Measurements from ENCODE around the gene CALCOCO1.
"Not testable (repeated sequence)": the region's sequence is repeated elsewhere in the genome, so short reads cannot be mapped to it uniquely, and the experiment has no call there.

The CALCOCO1 gene

DNA sequence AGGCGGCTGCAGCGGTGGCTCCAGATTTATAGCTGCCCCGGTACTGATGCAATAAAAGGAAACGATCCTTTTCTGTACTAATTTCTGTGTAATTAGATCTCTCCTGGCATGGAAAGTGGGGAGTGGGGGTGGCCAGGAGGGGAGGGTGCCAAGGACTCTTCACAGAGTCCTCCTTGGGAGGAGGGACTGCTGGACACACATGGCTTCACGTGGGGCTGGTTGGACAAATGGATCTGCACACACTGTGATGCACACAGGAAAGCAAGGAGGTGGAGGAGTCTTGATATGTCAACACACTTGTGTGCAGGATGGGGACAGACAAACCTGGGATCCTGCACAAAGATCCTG lies 27.6 kb downstream of the CALCOCO1 start:
- DNase-seq: no peak

DNA sequence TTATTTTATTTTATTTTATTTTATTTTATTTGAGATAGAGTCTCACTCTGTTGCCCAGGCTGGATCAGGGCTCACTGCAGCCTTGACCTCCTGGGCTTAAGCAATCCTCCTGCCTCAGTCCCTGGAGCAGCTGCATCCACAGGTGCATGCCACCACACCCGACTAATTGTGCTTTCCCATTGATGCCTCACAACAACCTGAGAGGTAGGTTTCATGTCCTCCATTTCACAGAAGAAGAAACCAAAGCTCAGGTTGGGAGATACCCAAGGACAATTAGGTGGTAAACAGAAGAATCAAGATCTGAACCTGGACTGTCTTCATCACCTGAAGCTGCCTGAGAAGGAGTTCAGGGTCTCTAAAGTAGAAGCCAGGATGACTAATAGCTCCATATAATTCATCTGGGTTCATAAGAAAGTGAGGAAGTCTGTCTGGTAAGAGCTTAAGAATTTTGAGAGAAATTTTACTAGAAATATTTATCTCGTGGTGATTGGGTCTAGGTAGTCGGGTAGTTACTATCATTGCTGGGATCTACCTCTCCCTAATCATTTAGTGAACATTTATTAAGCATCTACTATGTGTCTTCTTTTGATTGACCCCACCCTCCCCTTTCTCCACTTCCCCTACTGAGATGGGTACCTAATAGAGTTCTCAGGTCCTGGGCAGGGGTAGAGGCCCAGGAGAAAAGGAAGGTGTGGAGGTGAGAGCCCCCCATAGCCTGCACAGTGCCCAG lies 28.1 kb downstream of the CALCOCO1 start:
- DNase-seq: no peak

DNA sequence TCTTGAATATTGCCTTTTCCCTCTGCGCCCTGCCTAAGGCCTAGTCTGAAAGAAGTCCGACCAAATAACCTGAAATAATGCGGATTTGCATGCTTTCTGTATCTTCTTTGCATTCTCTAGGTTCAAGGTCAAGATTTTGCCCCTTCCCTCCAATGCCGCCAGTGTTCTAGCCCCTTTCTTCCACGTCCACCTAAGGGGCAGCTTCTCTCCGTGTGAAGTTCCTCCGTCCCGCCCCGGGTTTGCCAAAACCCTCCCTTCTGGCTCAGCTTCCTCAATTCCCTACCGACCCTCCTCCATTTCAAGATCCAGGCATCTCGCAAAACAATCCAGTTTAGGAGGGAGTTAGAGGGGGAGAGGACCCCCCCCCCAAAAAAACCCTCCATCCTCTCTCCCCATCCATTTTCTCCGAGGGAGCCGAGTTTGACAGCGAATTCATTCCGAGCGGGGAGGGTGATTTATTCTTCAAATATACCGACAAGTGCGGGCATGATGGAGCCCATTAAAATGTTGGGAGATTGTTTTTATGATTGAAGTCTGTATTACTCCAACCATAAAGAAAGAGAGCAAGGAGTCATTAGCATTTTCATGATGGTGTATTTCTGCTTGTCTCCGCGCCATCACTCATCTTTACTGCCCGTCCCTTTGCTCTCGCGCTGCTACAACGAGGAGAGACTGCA lies 30.5 kb downstream of the CALCOCO1 start:
- no peak for DNase-seq

DNA sequence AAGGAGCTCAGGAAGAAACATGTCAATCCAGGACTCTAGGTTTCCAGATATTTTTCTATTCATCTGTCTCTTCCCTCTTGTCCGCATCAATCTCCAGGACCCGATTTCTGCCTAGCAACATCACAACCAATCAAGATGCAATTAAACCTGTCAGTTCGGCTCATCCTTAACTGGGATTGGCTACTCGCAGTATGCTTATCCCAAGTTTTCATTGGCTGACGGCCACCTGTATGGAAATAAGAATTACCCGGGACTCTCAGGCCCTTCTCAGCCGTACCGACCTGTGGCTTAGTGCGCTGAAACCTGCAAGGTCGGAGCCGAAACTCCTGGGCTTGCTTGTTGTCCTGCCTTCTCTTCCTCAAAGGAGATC lies 31.0 kb downstream of the CALCOCO1 start:
- DNase-seq: peak in 53 of 58 donors; percentile 26 to 91 (median 63)

DNA sequence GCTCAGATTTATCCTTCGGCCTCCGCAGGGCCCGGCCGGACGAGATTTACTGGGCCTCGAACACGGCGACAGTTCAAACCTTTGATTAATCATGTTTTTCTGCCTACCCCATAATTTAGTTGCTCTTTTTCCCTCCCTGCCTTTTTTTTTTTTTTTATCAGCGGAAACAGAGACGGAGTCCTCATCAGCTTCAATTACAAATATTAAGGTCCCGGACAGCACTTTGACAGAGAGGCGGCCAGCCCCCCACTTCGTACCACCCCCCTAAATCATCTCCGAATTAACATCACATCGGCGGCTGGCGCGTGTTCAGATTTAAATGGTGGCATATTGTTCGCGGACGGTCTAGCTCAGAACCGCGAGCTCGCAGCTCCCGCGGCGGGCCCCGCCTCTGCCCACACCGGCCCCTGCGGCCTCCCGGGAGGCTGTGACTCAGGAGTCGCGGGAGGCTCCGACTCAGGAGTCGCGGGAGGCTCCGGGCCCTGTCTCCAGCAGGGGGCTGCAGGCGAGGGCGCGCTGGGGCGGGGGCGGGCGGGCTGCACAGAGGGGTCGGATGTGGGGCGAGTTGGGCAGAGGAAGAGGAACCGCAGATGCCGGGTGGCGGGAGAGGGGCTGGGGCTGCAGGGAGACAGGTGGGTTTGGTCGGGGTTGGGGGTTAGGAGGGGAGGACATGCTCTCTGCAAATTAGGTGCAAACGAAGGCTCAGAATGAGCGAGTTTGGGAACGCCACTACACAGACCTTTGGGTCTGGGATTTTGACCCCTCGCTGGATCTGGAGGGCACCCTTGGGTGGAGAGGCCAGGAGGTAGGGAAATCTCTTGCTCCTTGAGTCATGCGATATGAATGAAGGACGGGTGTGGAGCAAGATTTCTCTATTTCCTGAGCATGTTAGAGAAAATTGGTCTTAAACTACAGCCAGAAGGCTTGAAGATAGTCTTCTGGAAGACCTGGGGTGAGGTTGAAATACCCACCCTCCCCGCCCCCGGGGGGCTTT lies 31.8 kb downstream of the CALCOCO1 start:
- peak in 5 of 58 donors; percentile 19 to 57 (median 23) for DNase-seq

DNA sequence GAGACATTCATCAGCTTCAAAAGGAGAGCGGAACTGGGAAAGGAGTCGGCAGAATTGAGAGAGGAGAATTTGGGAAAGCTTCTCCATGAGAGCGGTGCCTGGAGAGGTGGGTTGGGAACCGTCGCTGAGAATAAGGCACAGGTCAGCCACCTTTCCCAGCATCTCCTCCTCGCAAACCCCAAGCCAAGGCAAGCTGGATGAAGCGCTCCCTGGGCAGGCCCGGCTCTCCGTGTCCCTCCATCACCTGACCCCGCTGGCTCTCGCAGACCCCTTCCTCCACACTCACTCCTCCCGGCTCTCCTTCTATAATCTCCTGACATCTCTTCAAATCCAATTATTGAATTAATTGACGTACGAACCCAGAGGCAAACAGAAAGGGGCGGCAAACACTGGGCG lies 32.5 kb downstream of the CALCOCO1 start:
- DNase-seq: no peak

DNA sequence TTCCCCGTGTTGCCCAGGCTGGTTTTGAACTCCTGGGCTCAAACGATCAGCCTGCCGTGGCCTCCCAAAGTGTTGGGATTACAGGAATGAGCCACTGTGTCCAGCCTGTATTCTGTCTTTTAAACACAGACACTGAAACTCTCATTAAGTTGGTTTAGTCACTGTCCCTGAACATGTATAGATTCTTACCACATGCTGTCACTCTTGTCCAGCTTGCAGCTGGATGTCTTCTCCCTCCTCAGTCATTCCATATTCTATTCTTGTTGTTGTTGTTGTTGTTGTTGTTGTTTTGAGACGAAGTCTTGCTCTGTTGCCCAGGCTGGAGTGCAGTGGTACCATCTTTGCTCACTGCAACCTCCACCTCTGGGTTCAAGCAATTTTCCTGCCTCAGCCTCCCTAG lies 39.1 kb downstream of the CALCOCO1 start:
- no peak for DNase-seq

DNA sequence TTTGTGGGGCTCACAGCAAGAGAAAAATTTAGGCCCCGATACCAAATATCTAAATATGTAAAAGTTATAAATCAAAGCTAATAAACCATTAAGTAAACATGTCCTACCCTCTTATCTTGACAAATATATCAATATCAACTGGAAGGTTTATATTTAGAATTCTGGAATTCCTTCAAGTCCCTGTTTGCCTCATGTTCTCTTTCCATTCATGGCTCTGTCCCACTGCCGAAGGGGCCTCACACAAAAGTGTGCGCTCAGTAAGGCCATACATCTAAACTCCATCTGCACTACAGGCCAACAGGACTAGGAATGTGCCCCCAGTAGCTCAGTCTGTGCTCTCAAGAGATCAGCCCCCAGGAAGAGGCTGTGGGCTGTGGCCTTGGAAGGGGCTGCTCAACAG lies 40.8 kb downstream of the CALCOCO1 start:
- DNase-seq: no peak

DNA sequence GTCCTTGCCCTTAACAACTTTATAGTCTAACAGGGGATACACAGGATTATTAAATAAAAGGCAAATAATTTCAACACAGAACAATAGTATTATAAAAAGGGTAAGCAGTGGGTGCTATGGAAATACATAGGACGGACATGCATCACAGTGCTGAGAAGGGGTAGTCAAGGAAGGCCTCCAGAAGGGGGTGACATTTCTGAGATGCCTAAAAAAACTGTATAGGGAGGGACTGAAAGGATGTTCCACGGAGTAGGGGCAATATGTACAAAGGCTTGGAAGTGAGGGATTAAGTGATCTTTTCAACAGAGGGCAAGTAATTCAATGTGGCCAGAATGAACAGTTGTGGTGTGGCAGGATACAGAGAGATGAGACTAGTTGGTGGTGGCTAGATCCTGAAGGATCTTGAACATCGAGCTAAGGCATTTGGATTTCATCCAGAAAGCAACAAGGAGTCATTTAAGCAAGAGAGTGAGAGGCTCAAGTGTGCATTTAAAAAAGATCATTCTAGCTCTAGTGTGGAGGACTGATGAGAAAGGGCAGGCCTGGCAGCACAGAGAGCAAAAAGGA lies 42.5 kb downstream of the CALCOCO1 start:
- DNase-seq: no peak

DNA sequence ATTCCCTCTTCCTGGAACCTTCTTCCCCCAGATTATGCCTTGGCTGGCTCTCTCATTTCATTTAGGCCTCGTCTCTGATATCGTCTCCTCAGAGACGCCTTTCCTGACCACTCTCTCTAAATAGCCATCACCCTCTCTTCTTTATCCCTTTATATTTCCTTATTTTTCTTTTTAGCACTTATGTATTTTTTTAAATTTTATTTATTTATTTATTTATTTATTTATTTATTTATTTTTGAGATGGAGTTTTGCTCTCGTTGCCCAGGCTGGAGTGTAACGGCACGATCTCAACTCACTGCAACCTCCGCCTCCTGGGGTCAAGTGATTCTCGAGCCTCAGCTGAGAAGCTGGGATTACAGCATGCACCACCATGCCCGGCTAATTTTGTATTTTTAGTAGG lies 43.3 kb downstream of the CALCOCO1 start:
- DNase-seq: no peak

DNA sequence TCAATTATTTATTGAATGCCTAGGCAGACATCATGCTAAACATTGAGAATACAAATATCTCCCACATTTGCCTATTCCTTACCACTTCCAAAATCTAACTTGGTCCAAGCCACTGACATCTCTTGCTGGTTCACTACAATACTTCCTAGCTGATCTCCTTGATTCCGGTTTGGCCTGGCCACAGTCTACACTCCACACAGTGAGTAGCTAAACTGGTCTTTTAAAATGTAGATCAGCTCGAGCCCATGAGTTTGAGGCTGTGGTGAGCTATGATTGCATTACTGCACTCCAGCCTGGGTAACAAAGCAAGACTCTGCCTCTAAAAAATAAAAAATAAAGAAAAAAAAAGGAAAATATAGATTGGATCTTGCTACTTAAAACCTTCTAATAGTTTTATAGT lies 43.8 kb downstream of the CALCOCO1 start:
- no peak for DNase-seq

DNA sequence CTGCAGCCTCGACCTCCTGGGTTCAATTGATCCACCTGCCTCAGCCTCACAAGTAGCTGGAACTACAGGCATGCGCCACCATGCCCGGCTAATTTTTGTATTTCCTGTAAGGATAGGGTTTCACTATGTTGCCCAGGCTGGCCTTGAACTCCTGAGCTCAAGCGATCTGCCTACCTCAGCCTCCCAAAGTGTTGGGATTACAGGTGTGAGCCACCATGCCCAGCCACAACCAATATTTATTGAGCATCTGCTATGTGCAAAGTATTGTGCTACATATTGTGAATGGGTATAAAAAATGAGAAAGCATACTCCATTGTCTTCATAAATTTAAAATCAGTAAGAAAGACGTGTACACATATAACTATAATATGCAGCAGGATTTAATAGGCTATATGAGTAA lies 47.2 kb downstream of the CALCOCO1 start:
- DNase-seq: not testable (repeated sequence)

DNA sequence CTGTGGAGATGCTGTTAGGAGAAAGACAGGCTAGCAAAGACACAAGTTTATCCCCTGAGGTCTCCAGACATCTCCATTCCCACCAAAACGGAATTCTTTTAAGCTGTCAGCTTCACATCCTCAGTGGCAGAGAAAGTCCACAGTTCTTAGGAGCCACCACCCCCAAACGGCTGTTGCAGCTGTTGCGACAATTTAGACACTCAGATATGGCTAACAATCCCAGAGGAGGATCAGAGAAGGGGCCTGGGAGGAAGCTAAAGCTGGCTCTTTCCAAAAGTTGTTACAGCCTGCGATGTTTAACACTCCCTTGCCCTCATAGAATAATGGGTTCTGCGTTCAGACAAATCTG lies 49.5 kb downstream of the CALCOCO1 start:
- peak in 25 of 58 donors; percentile 10 to 73 (median 39) for DNase-seq

DNA sequence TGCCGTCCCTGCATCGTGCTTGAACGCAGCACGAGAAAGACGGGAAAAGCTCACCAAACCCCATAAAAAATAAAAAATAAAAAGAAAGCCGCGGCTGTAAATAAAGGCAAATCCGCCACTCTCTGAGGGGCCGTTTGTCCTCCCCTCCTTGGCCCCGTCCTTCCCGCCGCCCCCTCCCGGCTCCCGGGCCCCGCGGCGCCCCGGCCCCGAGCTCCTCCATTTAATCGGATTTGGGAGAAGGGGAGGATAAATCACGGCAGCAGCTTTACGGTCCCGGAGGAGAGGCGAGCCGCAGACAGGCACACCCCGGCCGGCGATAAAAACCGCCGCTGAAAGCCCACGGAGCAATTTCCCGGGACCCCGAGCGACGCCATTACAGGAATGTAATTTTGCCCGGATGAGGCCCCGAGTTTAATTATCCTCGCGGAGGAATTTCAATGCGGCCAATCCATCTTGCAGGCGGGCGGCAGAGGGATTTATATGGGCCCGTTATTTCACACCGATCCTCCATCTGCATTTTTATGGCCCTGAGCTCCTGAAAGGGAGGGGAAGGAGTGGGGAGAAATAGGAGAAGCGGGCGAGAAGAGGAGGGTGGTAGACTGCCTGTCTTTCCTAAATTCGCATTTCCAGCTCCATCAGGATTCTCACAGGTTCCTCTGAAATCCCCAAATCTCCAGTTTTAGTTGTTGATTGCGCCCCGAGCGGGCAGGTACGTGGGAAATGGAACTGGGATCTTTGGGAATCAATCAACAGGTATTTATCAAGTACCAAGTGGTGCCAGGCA lies 50.0 kb downstream of the CALCOCO1 start:
- peak in 34 of 58 donors; percentile 23 to 75 (median 52) for DNase-seq

DNA sequence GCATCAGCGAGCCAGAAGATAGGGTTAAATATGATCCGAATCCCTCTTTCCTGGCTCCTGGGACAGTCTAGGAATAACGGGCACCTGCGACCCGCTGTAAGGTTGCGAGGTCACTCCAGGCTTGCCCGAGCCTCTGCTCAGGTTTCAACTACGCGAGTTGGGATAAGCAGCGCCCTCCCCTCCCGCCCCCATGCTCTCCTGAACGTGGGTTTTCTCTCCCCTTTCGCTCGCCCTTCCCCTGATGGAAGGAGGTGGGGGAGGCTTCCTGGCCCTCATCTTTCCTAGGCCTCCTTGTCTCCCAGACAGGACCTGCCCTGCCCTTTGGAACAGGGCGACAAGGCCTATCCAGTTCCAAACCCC lies 50.6 kb downstream of the CALCOCO1 start:
- DNase-seq: peak in 42 of 58 donors; percentile 22 to 82 (median 60)

DNA sequence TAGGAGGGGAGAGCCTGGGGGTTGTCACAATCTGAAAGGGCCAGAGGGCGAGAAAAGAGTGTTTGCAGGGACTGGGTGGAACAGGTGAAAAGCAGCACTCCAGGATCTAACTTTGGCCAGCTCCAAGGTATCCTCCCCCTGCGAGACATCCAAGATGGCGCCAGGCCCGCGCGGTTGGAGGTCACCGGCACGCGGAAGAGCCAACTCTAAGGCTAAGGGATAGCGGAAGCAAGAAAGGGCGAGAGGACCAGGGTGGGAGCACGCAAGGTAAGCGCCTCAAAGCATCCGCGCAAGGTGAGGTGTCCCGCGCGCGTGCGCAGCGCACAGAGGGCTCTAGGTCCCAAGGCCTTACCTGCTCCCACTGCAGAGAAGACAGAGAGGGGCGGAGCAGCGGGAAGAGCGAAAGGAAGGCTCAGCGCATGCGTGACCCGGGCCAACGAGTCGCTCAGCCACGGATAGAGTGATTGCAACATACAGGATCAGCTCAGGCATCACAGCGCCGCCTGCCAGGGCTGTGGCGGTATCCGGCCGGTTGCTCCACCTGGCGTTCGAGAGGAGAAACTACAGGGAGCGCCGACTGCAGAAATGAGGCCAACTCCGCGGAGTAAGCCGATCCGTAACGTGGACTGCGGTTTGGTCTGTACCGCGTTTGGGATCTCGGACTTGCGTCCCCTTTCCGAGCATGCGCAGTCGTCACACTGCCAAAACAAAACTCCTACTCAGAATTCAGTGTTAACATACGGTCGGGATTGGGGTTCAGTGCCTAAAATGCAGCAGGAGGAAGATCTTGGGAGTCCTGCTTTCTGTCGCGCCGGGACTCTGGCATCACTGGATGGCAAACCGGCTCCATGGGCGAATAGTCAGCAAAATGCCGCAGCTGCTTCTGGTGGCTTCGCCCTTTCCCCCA lies 51.3 kb downstream of the CALCOCO1 start, which contains the start of gene ATP5MC2:
ATP5MC2 (minus strand) TSS at position 383 of the 907 bp plus-strand sequence. CDS start 3,469 bp downstream, outside the sequence.
- DNase-seq: peak; percentile 92 to 100 (median 98)

DNA sequence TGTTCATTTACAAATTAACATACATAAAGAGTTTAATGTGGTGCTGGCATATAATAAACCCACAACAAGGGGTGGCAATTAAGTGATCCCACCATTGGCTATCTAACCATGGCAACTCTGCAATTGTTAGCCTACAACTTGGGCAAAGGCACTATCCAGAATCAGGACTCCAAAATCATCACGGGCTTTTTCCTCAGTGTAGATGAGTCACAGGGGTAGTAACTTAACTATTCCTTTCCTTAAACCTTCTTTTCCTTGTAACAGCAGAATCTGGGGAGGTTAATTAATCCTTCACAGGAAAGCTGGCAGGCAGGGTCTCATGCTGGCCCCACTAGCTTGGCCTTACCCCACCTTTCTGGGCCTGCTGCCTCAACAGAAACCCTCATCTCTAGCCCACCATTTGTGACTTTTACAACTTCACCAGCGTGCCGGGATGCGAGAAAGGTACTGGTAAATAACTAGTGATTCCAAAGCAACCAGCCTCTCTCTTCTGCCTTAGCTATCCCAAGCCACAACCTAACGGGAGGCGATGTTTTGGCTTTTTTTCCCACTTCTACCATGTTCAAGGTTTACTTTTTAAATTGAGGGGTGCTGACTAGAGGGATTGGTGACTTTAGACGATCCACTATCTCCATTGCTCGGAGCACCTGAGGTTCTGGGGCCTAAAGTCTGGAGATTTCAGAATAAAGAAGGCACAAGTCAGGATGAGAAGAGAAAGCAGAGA lies 52.1 kb downstream of the CALCOCO1 start:
- DNase-seq: no peak

DNA sequence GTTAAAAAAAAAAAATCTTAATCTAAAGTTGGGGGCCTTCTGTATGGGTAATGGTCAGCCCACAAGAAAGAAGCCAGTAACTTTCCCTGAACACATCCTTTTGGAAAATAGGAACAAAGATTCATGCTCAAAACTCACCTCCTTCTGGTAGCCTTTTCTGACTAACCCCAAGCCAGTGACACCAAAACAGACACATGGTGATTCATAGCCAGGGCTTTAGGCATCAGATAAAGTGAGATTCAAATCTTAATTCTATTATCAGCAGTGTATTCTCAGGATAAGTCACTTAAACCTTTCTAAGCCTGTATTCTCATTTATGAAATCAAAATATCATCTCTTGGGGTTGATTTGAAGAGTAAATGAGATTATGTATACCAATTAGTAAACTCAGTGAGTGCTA lies 56.3 kb downstream of the CALCOCO1 start:
- DNase-seq: no peak

DNA sequence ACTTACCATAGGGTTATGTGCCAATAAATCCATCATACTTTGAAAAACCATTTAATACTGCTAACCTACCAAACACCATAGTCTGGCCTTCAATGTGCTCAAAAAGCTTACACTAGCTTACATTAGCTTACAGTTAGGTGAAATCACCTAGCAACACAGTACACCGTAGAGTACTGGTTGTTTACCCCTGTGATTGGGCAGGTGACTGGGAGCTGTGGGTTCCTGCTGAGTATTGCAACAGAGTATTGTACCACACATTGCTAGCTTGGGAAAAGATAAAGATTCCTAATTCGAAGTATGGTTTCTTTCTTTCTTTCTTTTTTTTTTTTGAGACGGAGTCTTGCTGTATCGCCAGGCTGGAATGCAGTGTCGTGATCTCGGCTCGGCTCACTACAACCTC lies 56.9 kb downstream of the CALCOCO1 start:
- DNase-seq: no peak
